MM.1S (cell line): ENCODE measurements around the gene DCPS.

Source experiments
- DNase-seq: peaks from one replicate; pipeline ENCODE4 v3.0.0-alpha.2; 2015
- H2AFZ ChIP-seq: fragments of 300-600 bp; sonication (generic); 2 replicates; pipeline ENCODE4 v1.6.0; 2016; ENCODE audit warnings: antibody characterized with exemption, low read length
- H3F3A ChIP-seq: fragments of 300-600 bp; sonication (generic); 2 replicates; pipeline ENCODE4 v1.6.1; 2016; ENCODE audit warnings: mild to moderate bottlenecking, antibody characterized with exemption, low read length, moderate library complexity, mixed read lengths; ENCODE audit not compliant: insufficient read depth
- H3K27ac ChIP-seq: fragments of 300-600 bp; sonication (generic); 2 replicates; pipeline ENCODE4 v1.5.1; 2016; ENCODE audit warnings: mild to moderate bottlenecking, low read length
- H3K27me3 ChIP-seq: fragments of 300-600 bp; sonication (generic); replicated peaks from 2 replicates; pipeline ENCODE4 v1.6.0; 2016; ENCODE audit warnings: low read length; ENCODE audit not compliant: insufficient read depth
- H3K36me3 ChIP-seq: fragments of 300-600 bp; sonication (generic); replicated peaks from 2 replicates; pipeline ENCODE4 v1.6.1; 2016; ENCODE audit warnings: mild to moderate bottlenecking, low read length, mixed read lengths; ENCODE audit not compliant: insufficient read depth
- H3K4me1 ChIP-seq: fragments of 300-600 bp; sonication (generic); 2 replicates; pipeline ENCODE4 v1.6.1; 2016; ENCODE audit warnings: low read length, mixed read lengths
- H3K4me2 ChIP-seq: fragments of 300-600 bp; sonication (generic); 2 replicates; pipeline ENCODE4 v1.6.0; 2016; ENCODE audit warnings: low read depth, low read length
- H3K4me3 ChIP-seq: fragments of 300-600 bp; sonication (generic); 2 replicates; pipeline ENCODE4 v1.5.1; 2016; ENCODE audit warnings: low read length, mixed read lengths
- H3K79me2 ChIP-seq: fragments of 300-600 bp; sonication (generic); 2 replicates; pipeline ENCODE4 v1.6.1; 2016; ENCODE audit warnings: mixed run types, low read length, mixed read lengths
- H3K9ac ChIP-seq: fragments of 300-600 bp; sonication (generic); 2 replicates; pipeline ENCODE4 v1.6.1; 2016; ENCODE audit warnings: low read length, mixed read lengths
- H3K9me2 ChIP-seq: fragments of 300-600 bp; sonication (generic); replicated peaks from 2 replicates; pipeline ENCODE4 v1.6.1; 2016; ENCODE audit warnings: mild to moderate bottlenecking, low read length, mixed read lengths; ENCODE audit not compliant: insufficient read depth
- H3K9me3 ChIP-seq: fragments of 300-600 bp; sonication (generic); replicated peaks from 2 replicates; pipeline ENCODE4 v1.6.1; 2016; ENCODE audit warnings: mild to moderate bottlenecking, low read length, mixed read lengths; ENCODE audit not compliant: insufficient read depth
- H4K20me1 ChIP-seq: fragments of 300-600 bp; sonication (generic); 2 replicates; pipeline ENCODE4 v1.6.1; 2016; ENCODE audit warnings: mild to moderate bottlenecking, low read length, moderate library complexity, mixed read lengths; ENCODE audit not compliant: insufficient read depth
- CTCF ChIP-seq: fragments of 300-600 bp; sonication (generic); IDR thresholded peaks from 2 replicates; pipeline ENCODE4 v1.5.1; 2016; ENCODE audit warnings: antibody characterized with exemption, low read length, mixed read lengths
- EZH2 ChIP-seq: fragments of 300-600 bp; sonication (generic); optimal IDR thresholded peaks from 2 replicates; pipeline ENCODE3; 2017; ENCODE audit warnings: low read depth, mild to moderate bottlenecking, antibody characterized with exemption, low read length, mixed read lengths
- EZH2phosphoT487 ChIP-seq: fragments of 300-600 bp; sonication (generic); IDR thresholded peaks from 2 replicates; pipeline ENCODE4 v1.6.1; 2018; ENCODE audit warnings: antibody characterized with exemption, low read length

Gene DCPS

GRCh38 chr11:126359431-126360048 is 55.7 kb downstream of the DCPS start:
- Histone ChIP-seq H3K79me2 (no peaks in the 10 kb centered on the region), H3K36me3 (no peaks in the 10 kb centered on the region), H3K9ac (no peak overlapping the region), H3K27me3 (no peaks in the 10 kb centered on the region), H4K20me1 (no peaks in the 10 kb centered on the region), H3K4me3 (no peak overlapping the region), H3K27ac (no peak overlapping the region), H3F3A (no peaks in the 10 kb centered on the region), H3K9me2 (no peaks in the 10 kb centered on the region), H3K4me1 (no peaks in the 10 kb centered on the region), H3K4me2 (no peak overlapping the region), H2AFZ (no peak overlapping the region), H3K9me3 (no peaks in the 10 kb centered on the region)
- DNase-seq: no peak
- TF ChIP-seq EZH2: no peak
- TF ChIP-seq EZH2phosphoT487: no peak
- TF ChIP-seq CTCF: no peak

GRCh38 chr11:126360049-126360446 is 56.2 kb downstream of the DCPS start:
- Histone ChIP-seq H3K27ac (no peak overlapping the region), H3K4me2 (no peak overlapping the region), H3K36me3 (no peaks in the 10 kb centered on the region), H3F3A (no peaks in the 10 kb centered on the region), H2AFZ (no peak overlapping the region), H3K9me2 (no peaks in the 10 kb centered on the region), H3K9me3 (no peaks in the 10 kb centered on the region), H4K20me1 (no peaks in the 10 kb centered on the region), H3K4me1 (no peaks in the 10 kb centered on the region), H3K27me3 (no peaks in the 10 kb centered on the region), H3K4me3 (no peak overlapping the region), H3K9ac (no peak overlapping the region), H3K79me2 (no peaks in the 10 kb centered on the region)
- no peak for DNase-seq
- TF ChIP-seq EZH2phosphoT487 (no peak), EZH2 (no peak), CTCF (no peak)

DNA sequence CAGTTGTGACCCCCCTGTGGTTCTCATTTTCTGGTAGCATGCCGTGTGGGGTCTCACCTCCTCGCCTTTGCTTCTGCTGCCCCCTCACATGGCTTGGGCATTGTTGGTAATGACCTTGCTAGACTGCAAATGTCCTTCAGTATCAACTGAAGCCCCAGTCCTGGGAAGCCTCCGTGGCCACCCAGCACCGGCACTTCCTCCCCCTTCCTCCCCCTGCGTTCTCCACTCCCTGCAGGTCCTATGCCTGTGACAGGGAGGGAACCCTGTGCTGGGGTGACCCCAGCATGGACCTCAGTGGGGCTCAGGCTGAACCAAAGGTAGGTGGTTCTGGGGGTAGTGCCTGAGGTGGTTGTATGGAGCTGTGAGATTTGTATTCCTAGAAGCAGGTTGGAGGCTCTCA is 57.5 kb downstream of the DCPS start:
- Histone ChIP-seq H3K79me2 (no peaks in the 10 kb centered on the region), H3K9me3 (no peaks in the 10 kb centered on the region), H2AFZ (no peak overlapping the region), H3K4me2 (no peak overlapping the region), H3K36me3 (no peaks in the 10 kb centered on the region), H3K27me3 (no peaks in the 10 kb centered on the region), H3K9ac (no peak overlapping the region), H3K4me3 (no peak overlapping the region), H4K20me1 (no peaks in the 10 kb centered on the region), H3K4me1 (no peaks in the 10 kb centered on the region), H3F3A (no peaks in the 10 kb centered on the region), H3K9me2 (no peaks in the 10 kb centered on the region), H3K27ac (no peak overlapping the region)
- no peak for DNase-seq
- TF ChIP-seq CTCF (no peak), EZH2phosphoT487 (no peak), EZH2 (no peak)
